Measurements from ENCODE around the gene TRIM4.

The TRIM4 gene

DNA sequence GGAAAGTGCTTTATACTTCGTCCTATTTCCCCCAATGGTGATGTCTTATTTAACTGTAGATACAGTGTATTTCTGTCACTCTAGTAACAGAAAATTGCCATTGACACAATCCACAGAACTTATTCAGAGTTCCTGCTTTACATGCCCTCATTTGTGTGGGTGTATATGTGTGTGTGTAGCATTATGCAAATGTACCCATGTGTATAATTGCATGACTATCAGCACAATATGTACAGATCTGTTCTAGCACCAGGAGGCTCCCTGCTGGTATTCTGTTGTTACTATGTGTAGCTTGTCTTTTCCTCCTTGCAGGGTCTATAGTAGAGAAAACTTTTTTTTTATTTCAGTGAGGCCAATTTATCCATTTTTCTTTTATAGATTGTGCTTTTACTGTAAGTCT lies 75.0 kb downstream of the TRIM4 start:
- no peak for DNase-seq (ENCODE audit: low read depth in 1 of 2, low spot score in 1 of 2)

- DNase-seq (ENCODE audit: low read depth in 1 of 2, low spot score in 1 of 2): no peak
These were observed 75.5 kb downstream of the TRIM4 start for GRCh38 chr7:99843808-99844207.

GRCh38 chr7:99842926-99843325 lies 76.4 kb downstream of the TRIM4 start:
- no peak for DNase-seq (ENCODE audit: low read depth in 1 of 2, low spot score in 1 of 2)
